ENCODE results near the gene FKBP15.

FKBP15 gene

DNA sequence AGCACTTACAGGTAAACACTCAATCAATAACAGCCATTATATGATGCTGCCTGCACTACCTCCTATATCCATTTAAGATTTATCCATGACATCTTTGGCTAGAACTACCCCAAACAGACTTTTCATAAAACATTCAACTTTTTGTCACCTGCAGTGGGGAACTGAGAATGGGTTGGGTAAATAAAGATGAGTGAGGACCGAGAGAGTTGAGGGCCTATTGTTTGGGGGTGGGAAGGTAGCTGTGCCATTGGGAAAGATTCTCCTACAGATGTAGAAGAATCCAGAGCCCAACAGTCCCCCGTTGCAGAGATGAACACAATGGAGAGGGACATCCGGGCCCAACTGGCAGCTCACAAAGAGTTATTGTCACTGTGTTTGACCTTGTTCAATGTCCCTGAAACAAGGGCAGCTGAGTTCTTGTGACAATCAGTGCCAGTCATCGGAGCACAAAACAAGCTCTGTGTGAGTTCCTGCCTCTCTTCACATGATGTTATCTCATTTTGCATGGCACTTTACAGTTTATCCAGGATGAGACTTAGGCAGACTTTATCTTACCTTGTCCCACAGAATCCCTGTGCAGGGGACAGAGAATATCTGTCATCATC, 81.8 kb downstream of the FKBP15 start:
- no peak overlapping the region for H3K9ac ChIP-seq
- no peaks in the 10 kb centered on the region for H3K36me3 ChIP-seq (ENCODE audit: insufficient read depth)
- H4K20me1 ChIP-seq (ENCODE audit: insufficient read depth) = no peaks in the 10 kb centered on the region
- H3K4me2 ChIP-seq = no peak overlapping the region
- no peaks in the 10 kb centered on the region for H3K27me3 ChIP-seq (ENCODE audit: insufficient read depth, low read depth)
- no peaks in the 10 kb centered on the region for H3K79me2 ChIP-seq (ENCODE audit: insufficient read depth, low read depth)
- no peak overlapping the region for H2AFZ ChIP-seq (ENCODE audit: low read depth)
- TF ChIP-seq, protein P1, sequence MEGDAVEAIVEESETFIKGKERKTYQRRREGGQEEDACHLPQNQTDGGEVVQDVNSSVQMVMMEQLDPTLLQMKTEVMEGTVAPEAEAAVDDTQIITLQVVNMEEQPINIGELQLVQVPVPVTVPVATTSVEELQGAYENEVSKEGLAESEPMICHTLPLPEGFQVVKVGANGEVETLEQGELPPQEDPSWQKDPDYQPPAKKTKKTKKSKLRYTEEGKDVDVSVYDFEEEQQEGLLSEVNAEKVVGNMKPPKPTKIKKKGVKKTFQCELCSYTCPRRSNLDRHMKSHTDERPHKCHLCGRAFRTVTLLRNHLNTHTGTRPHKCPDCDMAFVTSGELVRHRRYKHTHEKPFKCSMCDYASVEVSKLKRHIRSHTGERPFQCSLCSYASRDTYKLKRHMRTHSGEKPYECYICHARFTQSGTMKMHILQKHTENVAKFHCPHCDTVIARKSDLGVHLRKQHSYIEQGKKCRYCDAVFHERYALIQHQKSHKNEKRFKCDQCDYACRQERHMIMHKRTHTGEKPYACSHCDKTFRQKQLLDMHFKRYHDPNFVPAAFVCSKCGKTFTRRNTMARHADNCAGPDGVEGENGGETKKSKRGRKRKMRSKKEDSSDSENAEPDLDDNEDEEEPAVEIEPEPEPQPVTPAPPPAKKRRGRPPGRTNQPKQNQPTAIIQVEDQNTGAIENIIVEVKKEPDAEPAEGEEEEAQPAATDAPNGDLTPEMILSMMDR (conservative IDR thresholded peaks at IDR 0.05; ENCODE audit: low read depth, low read length) = no peak
- H3K27ac ChIP-seq = no peak overlapping the region
- H3K4me1 ChIP-seq (ENCODE audit: low read depth, poor library complexity, severe bottlenecking) = no peaks in the 10 kb centered on the region
- no peak overlapping the region for H3K4me3 ChIP-seq (IDR thresholded peaks at IDR 0.05; ENCODE audit: insufficient read depth, low read depth, low read length)

DNA sequence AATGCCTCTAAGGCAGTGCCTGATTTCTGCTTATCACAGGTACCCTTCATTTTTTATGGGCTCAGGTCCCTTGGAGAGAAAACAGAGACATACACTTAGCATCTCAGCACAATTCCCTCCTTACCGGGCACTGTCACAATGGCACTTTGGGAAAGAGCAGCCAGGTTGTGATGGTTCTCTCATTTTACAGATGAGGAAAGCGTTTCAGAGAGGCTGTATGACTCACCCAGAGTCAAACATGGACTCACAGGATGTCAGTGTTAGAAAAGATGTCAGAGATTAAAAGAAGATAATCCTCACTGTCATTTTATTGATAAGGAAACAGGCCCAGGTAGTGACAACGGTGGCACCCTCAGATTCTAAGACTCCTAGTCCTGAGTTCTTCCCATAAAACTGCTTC, 82.3 kb downstream of the FKBP15 start:
- Histone ChIP-seq H2AFZ (ENCODE audit: low read depth) (no peak overlapping the region), H3K9ac (no peak overlapping the region), H4K20me1 (ENCODE audit: insufficient read depth) (no peaks in the 10 kb centered on the region), H3K36me3 (ENCODE audit: insufficient read depth) (no peaks in the 10 kb centered on the region), H3K4me2 (no peak overlapping the region), H3K4me3 (IDR thresholded peaks at IDR 0.05; ENCODE audit: insufficient read depth, low read depth, low read length) (no peak overlapping the region), H3K27me3 (ENCODE audit: insufficient read depth, low read depth) (no peaks in the 10 kb centered on the region), H3K4me1 (ENCODE audit: low read depth, poor library complexity, severe bottlenecking) (no peaks in the 10 kb centered on the region), H3K79me2 (ENCODE audit: insufficient read depth, low read depth) (no peaks in the 10 kb centered on the region), H3K27ac (no peak overlapping the region)
- TF ChIP-seq, protein P1 (conservative IDR thresholded peaks at IDR 0.05; ENCODE audit: low read depth, low read length) = no peak

DNA sequence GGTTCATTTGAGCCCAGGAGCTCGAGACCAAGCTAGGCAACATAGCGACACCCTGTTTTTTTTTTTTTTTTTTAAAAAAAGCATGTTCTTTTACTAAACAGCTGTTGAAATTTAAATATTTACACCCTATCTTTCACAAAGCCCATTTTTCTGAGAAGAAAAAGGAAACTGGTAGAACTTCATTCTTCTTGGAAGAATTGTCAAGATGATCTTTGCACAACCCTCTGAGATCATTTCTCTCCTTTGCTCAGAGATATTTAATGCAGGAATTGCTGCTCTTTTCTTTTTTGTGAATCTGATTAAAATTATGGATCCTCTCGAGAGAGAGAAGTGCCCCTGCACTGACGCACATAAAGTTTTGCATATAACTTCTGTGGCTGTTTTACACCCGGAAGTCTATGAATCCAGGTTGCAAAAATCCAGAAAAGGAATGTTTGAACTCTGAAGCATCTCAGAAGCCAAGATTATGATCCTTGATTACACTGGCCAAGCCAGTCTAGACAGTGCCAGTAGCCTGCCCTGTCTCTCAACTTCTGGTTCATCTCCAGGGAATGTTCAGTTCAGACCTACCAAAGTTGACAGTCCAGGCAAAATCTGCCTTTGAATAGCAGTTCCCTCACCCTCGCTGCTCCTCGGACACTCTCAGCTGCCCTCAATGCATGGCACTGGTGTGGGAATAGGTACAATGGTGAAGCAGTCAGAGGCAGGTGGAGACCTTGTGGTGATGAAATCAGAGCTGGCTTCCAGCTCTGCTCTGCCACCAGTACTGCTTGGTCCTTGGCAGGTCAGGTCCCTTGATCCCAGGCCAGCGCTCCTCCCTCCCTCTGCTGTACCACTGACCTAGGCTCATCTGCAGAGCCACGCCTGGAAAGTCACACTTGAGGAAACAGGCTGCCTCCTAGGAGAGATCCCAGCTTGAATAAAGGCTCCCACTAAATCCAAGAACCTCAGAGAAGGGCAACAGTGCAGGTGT, 83.6 kb downstream of the FKBP15 start:
- no peaks in the 10 kb centered on the region for H3K4me1 ChIP-seq (ENCODE audit: low read depth, poor library complexity, severe bottlenecking)
- H3K4me3 ChIP-seq (IDR thresholded peaks at IDR 0.05; ENCODE audit: insufficient read depth, low read depth, low read length) = no peak overlapping the region
- H3K4me2 ChIP-seq = no peak overlapping the region
- H4K20me1 ChIP-seq (ENCODE audit: insufficient read depth) = no peaks in the 10 kb centered on the region
- H3K27me3 ChIP-seq (ENCODE audit: insufficient read depth, low read depth) = no peaks in the 10 kb centered on the region
- TF ChIP-seq, protein P1 (conservative IDR thresholded peaks at IDR 0.05; ENCODE audit: low read depth, low read length) = no peak
- H3K27ac ChIP-seq = no peak overlapping the region
- H3K79me2 ChIP-seq (ENCODE audit: insufficient read depth, low read depth) = no peaks in the 10 kb centered on the region
- no peaks in the 10 kb centered on the region for H3K36me3 ChIP-seq (ENCODE audit: insufficient read depth)
- H2AFZ ChIP-seq (ENCODE audit: low read depth) = no peak overlapping the region
- no peak overlapping the region for H3K9ac ChIP-seq

DNA sequence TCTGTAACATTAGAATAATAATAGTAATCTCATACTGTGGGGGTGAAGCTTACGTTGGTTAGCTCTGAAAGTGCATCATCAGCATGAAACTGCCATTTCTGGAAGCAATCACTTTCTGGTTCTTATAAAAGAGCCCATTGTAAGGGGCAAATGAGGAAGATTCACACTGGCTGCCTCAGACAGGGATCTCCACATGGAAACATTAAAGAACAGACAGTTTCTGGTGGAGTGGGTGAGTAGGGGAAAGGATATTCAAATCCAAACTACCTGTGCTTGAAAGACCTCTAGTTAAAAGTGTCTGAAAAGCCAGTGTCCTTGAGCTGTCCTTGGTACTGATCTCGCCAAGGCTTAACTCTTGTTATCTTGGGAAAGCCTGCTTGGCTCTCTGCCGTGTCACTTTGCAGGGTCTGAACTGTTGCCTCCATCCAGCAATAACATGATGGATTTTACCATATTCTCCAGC, 89.4 kb downstream of the FKBP15 start:
- no peak overlapping the region for H3K4me3 ChIP-seq (IDR thresholded peaks at IDR 0.05; ENCODE audit: insufficient read depth, low read depth, low read length)

More for the DNA sequence above, 89.4 kb downstream of the FKBP15 start:
- peaks cover 3% of the 10 kb centered on the region for H3K4me1 ChIP-seq (ENCODE audit: low read depth, poor library complexity, severe bottlenecking)
- H3K27me3 ChIP-seq (ENCODE audit: insufficient read depth, low read depth) = no peaks in the 10 kb centered on the region
- no peak overlapping the region for H3K9ac ChIP-seq
- no peak overlapping the region for H2AFZ ChIP-seq (ENCODE audit: low read depth)
- H3K36me3 ChIP-seq (ENCODE audit: insufficient read depth) = no peaks in the 10 kb centered on the region
- no peaks in the 10 kb centered on the region for H3K79me2 ChIP-seq (ENCODE audit: insufficient read depth, low read depth)
- TF ChIP-seq, protein P1 (conservative IDR thresholded peaks at IDR 0.05; ENCODE audit: low read depth, low read length) = no peak
- no peaks in the 10 kb centered on the region for H4K20me1 ChIP-seq (ENCODE audit: insufficient read depth)
- H3K27ac ChIP-seq = no peak overlapping the region
- H3K4me2 ChIP-seq = no peak overlapping the region; the same call in 1 of the 2 replicates
